Transverse colon (tissue), 3 donors: ENCODE data around the gene NTN5.

Experiments used
- POLR2A ChIP-seq: fragments of 450-650 bp; IDR thresholded peaks from one replicate; pipeline ENCODE4 v1.6.1; 2016; ENCODE audit warnings: antibody characterized with exemption, mild to moderate bottlenecking, moderate library complexity
- POLR2AphosphoS5 ChIP-seq, 3 donors: sonication (generic); formaldehyde crosslinking; IDR thresholded peaks; one replicate each; pipeline ENCODE4 v1.6.1; 2016; ENCODE audit warnings: antibody characterized with exemption in 3 of 3

DNA sequence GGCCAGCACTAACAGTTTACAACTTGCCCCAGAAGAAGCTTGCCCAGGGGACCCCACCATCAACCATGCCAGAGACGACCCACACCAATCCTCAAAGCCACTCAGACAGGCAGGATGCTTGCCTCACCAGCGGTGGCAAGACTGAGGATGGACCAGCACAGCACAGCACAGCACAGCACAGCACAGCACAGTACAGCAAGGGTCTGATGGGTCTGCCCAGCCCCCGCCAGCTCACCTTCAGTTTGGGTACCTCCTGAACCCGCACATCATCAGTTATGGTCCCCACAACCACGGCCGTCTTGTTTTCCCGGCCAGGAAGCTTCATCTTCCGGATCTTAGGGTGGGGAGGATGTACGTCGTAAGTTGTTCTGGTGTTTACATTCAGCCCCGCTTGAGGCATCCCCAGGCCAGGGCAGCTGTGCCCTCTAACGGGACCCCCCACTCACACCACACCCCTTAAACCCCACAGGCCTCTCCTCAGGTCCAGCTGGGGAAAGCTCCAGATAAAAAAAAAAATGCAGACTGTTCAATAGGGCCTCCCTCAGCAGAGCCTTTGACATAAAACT lies 56.2 kb downstream of the NTN5 start:
- TF ChIP-seq POLR2AphosphoS5 (IDR thresholded peaks at IDR 0.05) (no peak), POLR2A (no peak)
